G401 (cell line): ENCODE data around the gene BARD1. TPM values are rescaled to one million over a fixed set of nuclear protein-coding genes. Genes with fewer than 3 reads are reported as not detected.
"Not testable (repeated sequence)": the region's sequence is repeated elsewhere in the genome, so short reads cannot be mapped to it uniquely, and the experiment has no call there.

Experiments used
- DNase-seq: peaks from one replicate; pipeline ENCODE4 v3.0.0-alpha.2; 2015; ENCODE audit warnings: low spot score
- in situ Hi-C: cut with HindIII; loops from 2 replicates; pipeline ENCODE4 v1.10.0; 2016; ENCODE audit warnings: low sequenced_read_pairs, mixed read lengths
- total RNA-seq: library from RNA; depleted of rRNA; stranded (reverse); fragments of >200 nt; shearing (Covaris generic); gene quantifications from 2 replicates; pipeline ENCODE4 v1.2.3, GENCODE V29; 2014

BARD1 gene
- total RNA-seq, 1 experiment from 2014 or later, result 8.8 TPM

DNA sequence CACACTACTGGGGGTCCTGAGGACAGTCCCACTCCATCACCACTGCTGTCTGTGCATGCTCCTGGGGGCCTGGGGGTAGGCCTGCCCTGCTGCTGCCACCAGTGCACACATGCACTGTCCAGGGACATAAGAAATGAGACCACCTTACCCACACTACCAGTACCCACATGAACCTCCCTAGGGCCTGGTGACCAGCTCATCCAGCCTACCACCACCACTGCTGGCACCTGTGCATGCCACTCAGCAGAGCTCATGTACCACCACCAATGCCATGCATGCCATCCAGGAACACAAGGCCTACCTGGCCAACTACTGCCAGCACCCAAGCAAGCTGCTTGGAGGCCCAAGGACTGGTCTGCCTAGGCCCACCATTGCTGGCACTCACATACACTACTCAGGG is 112.8 kb downstream of the BARD1 start:
- in situ Hi-C loops, result no loop called here
- DNase-seq, result no peak

DNA sequence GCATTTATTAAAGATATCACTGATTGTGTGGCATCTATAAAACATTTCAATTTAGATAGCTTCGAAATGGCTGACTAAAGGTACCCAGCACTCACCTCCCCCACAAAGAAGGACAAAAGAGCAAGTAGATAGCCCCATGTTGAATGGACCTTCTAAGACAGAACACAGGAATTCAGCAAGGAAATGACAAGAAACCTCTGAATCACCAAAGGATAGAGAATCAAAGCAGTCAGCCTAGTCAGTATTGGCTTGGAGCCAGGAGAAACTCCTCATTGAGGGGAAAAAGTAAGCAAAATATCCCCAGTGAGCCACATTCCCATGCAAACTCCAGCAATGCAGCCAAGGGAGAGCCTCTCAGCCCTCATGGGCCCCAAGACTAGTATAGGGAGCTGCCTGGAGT is 113.7 kb downstream of the BARD1 start:
- in situ Hi-C loops, result no loop called here
- no peak for DNase-seq

DNA sequence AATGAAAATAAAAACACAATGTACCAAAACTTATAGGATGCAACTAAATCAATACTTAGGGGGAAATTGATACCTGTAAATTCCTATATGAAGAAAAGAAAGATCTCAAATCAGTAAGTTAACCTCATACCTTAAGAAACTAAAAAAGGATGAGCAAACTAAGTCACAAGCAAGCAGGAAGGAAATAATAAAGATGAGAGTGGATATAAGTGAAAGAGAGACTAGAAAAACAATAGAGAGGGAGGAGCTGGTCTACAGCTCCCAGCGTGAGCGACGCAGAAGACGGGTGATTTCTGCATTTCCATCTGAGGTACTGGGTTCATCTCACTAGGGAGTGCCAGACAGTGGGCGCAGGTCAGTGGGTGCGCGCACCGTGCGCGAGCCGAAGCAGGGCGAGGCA is 125.9 kb downstream of the BARD1 start:
- DNase-seq, in situ Hi-C loops: not testable (repeated sequence)

DNA sequence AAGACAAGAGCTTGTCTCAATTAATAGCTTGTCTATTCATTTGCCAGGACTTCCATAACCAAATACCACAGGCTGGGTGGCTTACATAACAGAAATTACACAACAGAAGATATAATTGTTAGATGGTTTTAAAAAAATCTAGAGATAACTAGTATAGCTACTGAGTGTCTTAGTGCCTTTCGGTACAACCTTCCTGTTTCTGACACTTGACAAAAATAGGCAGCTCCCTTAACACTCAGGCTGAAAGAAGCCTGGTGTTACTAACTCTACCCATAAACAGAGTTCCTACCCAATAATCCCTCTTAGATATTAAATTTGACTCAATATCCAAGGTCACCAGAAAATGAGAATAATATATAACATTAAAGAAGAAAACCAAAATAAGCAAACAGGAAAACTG is 129.7 kb downstream of the BARD1 start:
- in situ Hi-C loops, result no loop called here
- DNase-seq, result no peak

DNA sequence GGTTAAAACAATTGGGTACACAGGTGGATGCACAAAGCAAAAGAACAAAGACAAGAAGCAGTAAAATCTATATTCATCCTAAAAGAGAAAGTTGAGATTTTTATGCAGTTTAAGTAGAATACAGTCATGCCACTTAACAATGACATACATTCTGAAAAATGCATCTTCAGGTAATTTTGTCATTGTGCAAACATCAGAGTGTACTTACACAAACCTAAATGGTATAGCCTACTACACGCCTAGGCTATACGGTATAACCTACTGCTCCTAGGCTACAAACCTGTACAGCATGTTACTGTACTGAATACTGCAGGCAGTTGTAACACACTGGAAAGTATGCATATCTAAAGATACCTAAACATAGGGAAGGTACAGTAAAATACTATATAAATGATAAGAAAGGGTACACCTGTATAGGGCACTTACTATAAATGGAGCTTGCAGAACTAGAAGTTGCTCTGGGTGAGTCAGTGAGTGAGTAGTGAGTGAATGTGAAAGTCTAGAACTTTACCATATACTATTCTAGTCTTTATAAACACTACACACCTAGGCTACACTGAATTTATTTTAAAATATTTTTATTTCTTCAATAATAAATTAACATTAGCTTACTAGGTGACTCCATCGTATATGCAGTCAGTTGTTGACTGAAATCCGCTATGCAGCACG is 132.9 kb downstream of the BARD1 start:
- no peak for DNase-seq
- in situ Hi-C loops, result no loop called here
